ENCODE results near the gene CFTR.

CFTR gene

DNA sequence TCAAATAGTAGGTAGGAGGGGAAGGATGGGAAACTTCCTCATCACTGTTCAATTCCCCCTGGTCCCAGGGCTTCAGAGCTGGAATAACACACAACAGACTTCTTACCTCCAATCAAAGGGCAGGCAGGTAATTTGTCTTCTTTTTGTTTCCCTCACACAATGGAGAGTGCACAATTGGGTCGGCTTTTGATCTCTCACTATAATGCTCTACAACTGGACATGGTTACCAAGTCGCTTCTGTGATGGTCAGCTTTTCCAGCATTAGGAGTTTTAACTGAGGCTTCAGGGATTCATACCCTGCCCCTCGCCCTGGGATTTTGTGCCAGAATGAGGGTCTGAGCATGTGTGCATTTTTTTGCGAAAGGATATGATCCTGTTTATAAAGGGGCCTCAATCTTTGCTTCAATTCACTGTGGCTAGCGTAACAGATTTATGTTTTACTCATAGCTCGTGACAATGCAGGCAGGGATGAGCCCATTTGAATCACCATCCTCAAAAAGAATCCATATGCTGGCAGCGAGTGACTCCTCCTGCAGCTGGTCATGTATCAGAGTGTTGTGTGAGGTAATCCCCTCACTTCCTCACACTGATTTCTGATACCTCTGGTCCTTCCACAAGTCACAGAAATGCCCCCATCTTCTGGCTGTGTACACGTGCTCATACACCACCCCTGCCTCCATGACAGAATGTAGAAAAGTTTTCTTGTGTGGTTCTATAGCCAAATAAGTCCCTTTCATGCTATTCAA is 203.8 kb downstream of the CFTR start:
- no peak for TF ChIP-seq CTCF (IDR thresholded peaks at IDR 0.05; ENCODE audit: control insufficient read depth, extremely low read depth, insufficient read depth)
- no peak overlapping the region for H3K4me3 ChIP-seq (ENCODE audit: low read depth, low read length)
- DNase-seq (ENCODE audit: low read depth) = no peak

- no peak for DNase-seq (ENCODE audit: low read depth)
- TF ChIP-seq CTCF (IDR thresholded peaks at IDR 0.05; ENCODE audit: control insufficient read depth, extremely low read depth, insufficient read depth) = no peak
- no peak overlapping the region for H3K4me3 ChIP-seq (ENCODE audit: low read depth, low read length)
Observed at GRCh38 chr7:117685795-117686194, 206.0 kb downstream of the CFTR start.

DNA sequence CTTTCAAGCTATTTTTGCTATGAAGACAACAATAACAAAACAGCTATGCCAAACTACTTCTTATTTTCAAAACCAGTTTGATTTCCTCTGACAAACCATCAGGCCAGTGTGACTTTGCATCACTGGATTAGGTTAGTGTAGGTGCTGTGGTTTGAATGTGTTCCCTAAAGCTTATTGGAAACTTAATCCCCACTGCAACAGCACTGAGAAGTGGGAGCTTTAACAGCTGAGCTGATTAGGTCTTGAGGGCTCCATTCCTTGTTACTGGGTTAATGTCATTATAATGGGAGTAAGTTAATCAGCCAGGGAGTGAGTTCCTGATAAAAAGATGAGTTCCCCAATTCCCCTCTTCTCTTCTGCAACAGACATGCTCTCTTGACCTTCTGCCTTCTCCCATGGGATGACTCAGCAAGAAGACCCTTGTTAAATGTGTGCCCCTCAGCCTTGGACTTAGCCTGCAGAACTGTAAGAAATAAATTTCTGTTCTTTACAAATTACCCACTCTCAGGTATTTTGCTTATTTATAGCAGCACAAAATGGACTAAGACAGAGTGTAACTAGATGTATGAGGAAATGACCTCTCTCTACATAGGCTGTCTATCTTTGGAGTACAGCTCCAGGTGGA is 206.6 kb downstream of the CFTR start:
- no peak for TF ChIP-seq CTCF (IDR thresholded peaks at IDR 0.05; ENCODE audit: control insufficient read depth, extremely low read depth, insufficient read depth)
- H3K4me3 ChIP-seq (ENCODE audit: low read depth, low read length) = no peak overlapping the region
- no peak for DNase-seq (ENCODE audit: low read depth)

GRCh38 chr7:117688126-117688525 is 208.3 kb downstream of the CFTR start:
- TF ChIP-seq CTCF (IDR thresholded peaks at IDR 0.05; ENCODE audit: control insufficient read depth, extremely low read depth, insufficient read depth) = no peak
- DNase-seq (ENCODE audit: low read depth) = no peak
- no peak overlapping the region for H3K4me3 ChIP-seq (ENCODE audit: low read depth, low read length)

DNA sequence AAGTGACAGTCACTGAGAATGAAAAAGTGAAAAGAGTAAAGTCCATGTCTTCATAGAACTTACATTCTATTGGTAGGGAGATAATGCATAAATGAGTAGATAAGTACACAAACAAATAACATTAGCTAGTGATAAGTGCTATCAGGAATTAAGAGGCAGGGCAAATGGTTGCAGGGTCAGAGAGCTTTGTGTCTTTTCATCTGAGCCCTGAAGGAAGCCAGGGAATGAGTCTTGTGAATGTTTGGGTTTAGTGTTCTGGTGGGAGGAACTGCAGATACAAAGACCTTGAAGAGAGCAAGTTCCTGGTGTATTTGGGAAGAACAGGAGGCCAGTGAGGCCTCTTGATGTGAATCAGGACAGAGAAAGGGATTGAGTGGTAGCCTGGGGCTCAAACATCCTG is 209.6 kb downstream of the CFTR start:
- TF ChIP-seq CTCF (IDR thresholded peaks at IDR 0.05; ENCODE audit: control insufficient read depth, extremely low read depth, insufficient read depth) = no peak
- no peak for DNase-seq (ENCODE audit: low read depth)
- no peak overlapping the region for H3K4me3 ChIP-seq (ENCODE audit: low read depth, low read length)

- no peak overlapping the region for H3K4me3 ChIP-seq (ENCODE audit: low read depth, low read length)
- TF ChIP-seq CTCF (IDR thresholded peaks at IDR 0.05; ENCODE audit: control insufficient read depth, extremely low read depth, insufficient read depth) = no peak
- DNase-seq (ENCODE audit: low read depth) = no peak
Observed at GRCh38 chr7:117690147-117690546, 210.3 kb downstream of the CFTR start.
